GM23338 (cell line): Measurements from ENCODE around the gene PXT1. TPM values are rescaled to one million over a fixed set of nuclear protein-coding genes. Genes with fewer than 3 reads are reported as not detected.

Source experiments
- ATAC-seq: fragments of 200-7000 bp; cut with Tn5 transposase; 3 replicates; pipeline ENCODE4 v1.9.1; 2020
- DNase-seq: peaks from one replicate; pipeline ENCODE4 v3.0.0-alpha.2; 2015; ENCODE audit warnings: low spot score
- H2AFZ ChIP-seq: fragments of 200-600 bp; sonication (generic); 2 replicates; pipeline ENCODE4 v1.8.0; 2016; ENCODE audit warnings: antibody characterized with exemption, mild to moderate bottlenecking, moderate library complexity
- H3F3A ChIP-seq: fragments of 200-600 bp; sonication (generic); replicated peaks from 2 replicates; pipeline ENCODE4 v1.8.0; 2017; ENCODE audit warnings: antibody characterized with exemption, mixed run types, low read depth
- H3K27ac ChIP-seq: fragments of 200-600 bp; sonication (generic); 2 replicates; pipeline ENCODE4 v1.6.1; 2016; ENCODE audit warnings: low read depth
- H3K27me3 ChIP-seq: fragments of 200-600 bp; sonication (generic); 2 replicates; pipeline ENCODE4 v1.8.0; 2016; ENCODE audit warnings: mild to moderate bottlenecking, mixed run types, moderate library complexity; ENCODE audit not compliant: insufficient read depth
- H3K36me3 ChIP-seq: fragments of 200-600 bp; sonication (generic); 2 replicates; pipeline ENCODE4 v1.8.0; 2016; ENCODE audit warnings: mild to moderate bottlenecking; ENCODE audit not compliant: insufficient read depth
- H3K4me1 ChIP-seq: fragments of 200-600 bp; sonication (generic); 2 replicates; pipeline ENCODE4 v1.8.0; 2016; ENCODE audit warnings: mild to moderate bottlenecking, moderate library complexity; ENCODE audit not compliant: insufficient read depth
- H3K4me2 ChIP-seq: fragments of 200-600 bp; sonication (generic); 2 replicates; pipeline ENCODE4 v1.7.1; 2017; ENCODE audit warnings: mixed run types
- H3K4me3 ChIP-seq: fragments of 200-600 bp; sonication (generic); 2 replicates; pipeline ENCODE4 v1.6.1; 2016; ENCODE audit warnings: mixed run types
- H3K79me2 ChIP-seq: fragments of 200-600 bp; sonication (generic); replicated peaks from 2 replicates; pipeline ENCODE4 v1.8.0; 2017; ENCODE audit warnings: mild to moderate bottlenecking; ENCODE audit not compliant: insufficient read depth
- H3K9me2 ChIP-seq: fragments of 200-600 bp; sonication (generic); 2 replicates; pipeline ENCODE4 v1.8.0; 2017; ENCODE audit not compliant: insufficient read depth
- H4K20me1 ChIP-seq: fragments of 200-600 bp; sonication (generic); replicated peaks from 2 replicates; pipeline ENCODE4 v1.8.0; 2017; ENCODE audit warnings: mild to moderate bottlenecking; ENCODE audit not compliant: insufficient read depth
- H3K27ac Mint-ChIP-seq: 2 replicates; pipeline ENCODE4 v1.8.0; 2020; ENCODE audit warnings: inconsistent platforms, mild to moderate bottlenecking, moderate library complexity, mixed read lengths
- H3K27me3 Mint-ChIP-seq: 3 replicates; pipeline ENCODE4 v1.8.0; 2022; ENCODE audit warnings: low read depth, mild to moderate bottlenecking, moderate library complexity, mixed read lengths, inconsistent platforms; ENCODE audit not compliant: insufficient read depth, poor library complexity
- H3K36me3 Mint-ChIP-seq: 3 replicates; pipeline ENCODE4 v1.8.0; 2021; ENCODE audit warnings: low read depth, mild to moderate bottlenecking, inconsistent platforms, moderate library complexity, mixed read lengths
- H3K4me1 Mint-ChIP-seq: 3 replicates; pipeline ENCODE4 v1.8.0; 2020; ENCODE audit warnings: mild to moderate bottlenecking, inconsistent platforms, mixed read lengths
- H3K4me3 Mint-ChIP-seq: 3 replicates; pipeline ENCODE4 v1.8.0; 2021; ENCODE audit warnings: moderate library complexity, mild to moderate bottlenecking, inconsistent platforms, mixed read lengths
- H3K9me3 Mint-ChIP-seq: 3 replicates; pipeline ENCODE4 v1.8.0; 2020; ENCODE audit warnings: moderate library complexity, mild to moderate bottlenecking, inconsistent platforms, mixed read lengths
- CREB1 ChIP-seq: fragments of 250-450 bp; sonication (Bioruptor Pico); IDR thresholded peaks from 2 replicates; pipeline ENCODE4 v1.5.0; 2020; ENCODE audit warnings: low read depth, mild to moderate bottlenecking, moderate library complexity
- EZH2 ChIP-seq: fragments of 200-600 bp; sonication (generic); IDR thresholded peaks from one replicate; pipeline ENCODE4 v1.8.0; 2017; ENCODE audit warnings: antibody characterized with exemption, mild to moderate bottlenecking, low read depth; ENCODE audit not compliant: unreplicated experiment
- EZH2phosphoT487 ChIP-seq: fragments of 200-600 bp; sonication (generic); IDR thresholded peaks from one replicate; pipeline ENCODE4 v1.8.1; 2018; ENCODE audit warnings: antibody characterized with exemption; ENCODE audit not compliant: unreplicated experiment
- JUNB ChIP-seq: IDR thresholded peaks from one replicate; pipeline ENCODE4 v1.6.1; 2016; ENCODE audit warnings: antibody characterized with exemption; ENCODE audit not compliant: unreplicated experiment
- NANOG ChIP-seq: IDR thresholded peaks from 2 replicates; pipeline ENCODE4 v1.6.1; 2016; ENCODE audit warnings: antibody characterized with exemption, borderline replicate concordance
- POLR2AphosphoS5 ChIP-seq: IDR thresholded peaks from 2 replicates; pipeline ENCODE4 v1.6.1; 2016; ENCODE audit warnings: antibody characterized with exemption, low read depth
- STAT1 ChIP-seq: IDR thresholded peaks from one replicate; pipeline ENCODE4 v1.6.1; 2016; ENCODE audit warnings: antibody characterized with exemption; ENCODE audit not compliant: unreplicated experiment
- ZNF114 ChIP-seq: fragments of 250-450 bp; sonication (Bioruptor Pico); IDR thresholded peaks from 2 replicates; pipeline ENCODE4 v1.5.0; 2020; ENCODE audit warnings: mild to moderate bottlenecking, moderate library complexity
- ZNF331 ChIP-seq: fragments of 250-450 bp; sonication (Bioruptor Pico); IDR thresholded peaks from 2 replicates; pipeline ENCODE4 v1.5.0; 2020; ENCODE audit warnings: low read depth, mild to moderate bottlenecking, moderate library complexity
- polyA plus RNA-seq: library from polyadenylated mRNA; unstranded; fragments of >200 nt; fragmentation: Nextera tagmentation; extraction: Ambion mirVana; gene quantifications from 2 replicates; pipeline ENCODE4 v1.2.1, GENCODE V29; 2016
- total RNA-seq: library from RNA; depleted of rRNA; stranded (reverse); fragments of >200 nt; shearing (Covaris generic); gene quantifications from 2 replicates; pipeline ENCODE4 v1.2.3, GENCODE V29; 2014
- TF ChIP-seq, protein P1 (sequence below): IDR thresholded peaks from 2 replicates; pipeline ENCODE4 v1.6.1; 2016; ENCODE audit warnings: antibody characterized with exemption
- TF ChIP-seq, protein P2 (sequence below): fragments of 250-450 bp; sonication (Bioruptor Pico); IDR thresholded peaks from 2 replicates; pipeline ENCODE4 v1.5.0; 2020; ENCODE audit warnings: mild to moderate bottlenecking, moderate library complexity
- TF ChIP-seq, protein P3 (sequence below), 2 experiments: fragments of 200-600 bp in 1 of 2; sonication (generic) in 1 of 2; conservative IDR thresholded peaks; 2 replicates each; pipeline versions ENCODE4 v1.5.1 to v1.6.1; 2016 to 2017; ENCODE audit warnings: antibody characterized with exemption in 2 of 2, low read depth in 2 of 2, mild to moderate bottlenecking in 2 of 2, moderate library complexity in 1 of 2
- TF ChIP-seq, protein P4 (sequence below): IDR thresholded peaks from one replicate; pipeline ENCODE4 v1.6.1; 2018; ENCODE audit warnings: antibody characterized with exemption; ENCODE audit not compliant: unreplicated experiment

Gene PXT1
- total and polyA plus RNA-seq, 2 experiments from 2014 or later: 0.14 TPM; not detected in 1

DNA sequence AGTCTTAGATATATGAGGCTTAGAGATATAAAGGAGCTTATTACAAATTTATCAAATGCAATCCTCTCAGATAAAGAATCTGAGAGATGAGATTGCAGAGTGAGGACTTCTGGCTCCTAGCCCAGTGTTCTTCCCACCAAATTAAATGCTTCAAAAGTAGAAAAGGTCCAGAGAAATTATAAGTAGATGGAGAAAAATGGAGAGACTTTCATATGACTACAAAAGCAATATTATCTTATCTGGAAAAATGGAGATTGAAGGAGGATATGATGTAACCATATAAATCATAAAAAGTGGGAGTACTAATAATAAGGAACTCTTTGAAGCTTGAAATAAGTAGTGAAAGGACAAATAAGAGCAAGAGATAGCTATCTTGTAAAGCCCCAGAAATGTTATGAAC is 3.0 kb upstream of the PXT1 start:
- Mint-ChIP-seq H3K4me1 (peaks cover 24% of the 10 kb centered on the region), H3K27me3 (peaks cover 10% of the 10 kb centered on the region), H3K27ac (no peak overlapping the region), H3K4me3 (no peak overlapping the region), H3K36me3 (peaks cover 22% of the 10 kb centered on the region), H3K9me3 (peaks cover 8% of the 10 kb centered on the region; the same call in 1 of the 3 replicates)
- H3K4me2 ChIP-seq: no peak overlapping the region
- H3K4me1 ChIP-seq: peaks cover 11% of the 10 kb centered on the region
- no peaks in the 10 kb centered on the region for H3K27me3 ChIP-seq
- ATAC-seq: no peak
- H3K9me2 ChIP-seq: no peaks in the 10 kb centered on the region
- H3K36me3 ChIP-seq: no peaks in the 10 kb centered on the region
- H2AFZ ChIP-seq: no peak overlapping the region
- TF ChIP-seq POLR2AphosphoS5 (no peak), EZH2phosphoT487 (no peak), JUNB (no peak), NANOG (no peak), STAT1 (no peak), CREB1 (CRISPR knock-in tag) (no peak), ZNF331 (CRISPR knock-in tag) (no peak), EZH2 (no peak), ZNF114 (CRISPR knock-in tag) (no peak)
- TF ChIP-seq, protein P1, sequence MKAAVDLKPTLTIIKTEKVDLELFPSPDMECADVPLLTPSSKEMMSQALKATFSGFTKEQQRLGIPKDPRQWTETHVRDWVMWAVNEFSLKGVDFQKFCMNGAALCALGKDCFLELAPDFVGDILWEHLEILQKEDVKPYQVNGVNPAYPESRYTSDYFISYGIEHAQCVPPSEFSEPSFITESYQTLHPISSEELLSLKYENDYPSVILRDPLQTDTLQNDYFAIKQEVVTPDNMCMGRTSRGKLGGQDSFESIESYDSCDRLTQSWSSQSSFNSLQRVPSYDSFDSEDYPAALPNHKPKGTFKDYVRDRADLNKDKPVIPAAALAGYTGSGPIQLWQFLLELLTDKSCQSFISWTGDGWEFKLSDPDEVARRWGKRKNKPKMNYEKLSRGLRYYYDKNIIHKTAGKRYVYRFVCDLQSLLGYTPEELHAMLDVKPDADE: no peak
- TF ChIP-seq, protein P2, sequence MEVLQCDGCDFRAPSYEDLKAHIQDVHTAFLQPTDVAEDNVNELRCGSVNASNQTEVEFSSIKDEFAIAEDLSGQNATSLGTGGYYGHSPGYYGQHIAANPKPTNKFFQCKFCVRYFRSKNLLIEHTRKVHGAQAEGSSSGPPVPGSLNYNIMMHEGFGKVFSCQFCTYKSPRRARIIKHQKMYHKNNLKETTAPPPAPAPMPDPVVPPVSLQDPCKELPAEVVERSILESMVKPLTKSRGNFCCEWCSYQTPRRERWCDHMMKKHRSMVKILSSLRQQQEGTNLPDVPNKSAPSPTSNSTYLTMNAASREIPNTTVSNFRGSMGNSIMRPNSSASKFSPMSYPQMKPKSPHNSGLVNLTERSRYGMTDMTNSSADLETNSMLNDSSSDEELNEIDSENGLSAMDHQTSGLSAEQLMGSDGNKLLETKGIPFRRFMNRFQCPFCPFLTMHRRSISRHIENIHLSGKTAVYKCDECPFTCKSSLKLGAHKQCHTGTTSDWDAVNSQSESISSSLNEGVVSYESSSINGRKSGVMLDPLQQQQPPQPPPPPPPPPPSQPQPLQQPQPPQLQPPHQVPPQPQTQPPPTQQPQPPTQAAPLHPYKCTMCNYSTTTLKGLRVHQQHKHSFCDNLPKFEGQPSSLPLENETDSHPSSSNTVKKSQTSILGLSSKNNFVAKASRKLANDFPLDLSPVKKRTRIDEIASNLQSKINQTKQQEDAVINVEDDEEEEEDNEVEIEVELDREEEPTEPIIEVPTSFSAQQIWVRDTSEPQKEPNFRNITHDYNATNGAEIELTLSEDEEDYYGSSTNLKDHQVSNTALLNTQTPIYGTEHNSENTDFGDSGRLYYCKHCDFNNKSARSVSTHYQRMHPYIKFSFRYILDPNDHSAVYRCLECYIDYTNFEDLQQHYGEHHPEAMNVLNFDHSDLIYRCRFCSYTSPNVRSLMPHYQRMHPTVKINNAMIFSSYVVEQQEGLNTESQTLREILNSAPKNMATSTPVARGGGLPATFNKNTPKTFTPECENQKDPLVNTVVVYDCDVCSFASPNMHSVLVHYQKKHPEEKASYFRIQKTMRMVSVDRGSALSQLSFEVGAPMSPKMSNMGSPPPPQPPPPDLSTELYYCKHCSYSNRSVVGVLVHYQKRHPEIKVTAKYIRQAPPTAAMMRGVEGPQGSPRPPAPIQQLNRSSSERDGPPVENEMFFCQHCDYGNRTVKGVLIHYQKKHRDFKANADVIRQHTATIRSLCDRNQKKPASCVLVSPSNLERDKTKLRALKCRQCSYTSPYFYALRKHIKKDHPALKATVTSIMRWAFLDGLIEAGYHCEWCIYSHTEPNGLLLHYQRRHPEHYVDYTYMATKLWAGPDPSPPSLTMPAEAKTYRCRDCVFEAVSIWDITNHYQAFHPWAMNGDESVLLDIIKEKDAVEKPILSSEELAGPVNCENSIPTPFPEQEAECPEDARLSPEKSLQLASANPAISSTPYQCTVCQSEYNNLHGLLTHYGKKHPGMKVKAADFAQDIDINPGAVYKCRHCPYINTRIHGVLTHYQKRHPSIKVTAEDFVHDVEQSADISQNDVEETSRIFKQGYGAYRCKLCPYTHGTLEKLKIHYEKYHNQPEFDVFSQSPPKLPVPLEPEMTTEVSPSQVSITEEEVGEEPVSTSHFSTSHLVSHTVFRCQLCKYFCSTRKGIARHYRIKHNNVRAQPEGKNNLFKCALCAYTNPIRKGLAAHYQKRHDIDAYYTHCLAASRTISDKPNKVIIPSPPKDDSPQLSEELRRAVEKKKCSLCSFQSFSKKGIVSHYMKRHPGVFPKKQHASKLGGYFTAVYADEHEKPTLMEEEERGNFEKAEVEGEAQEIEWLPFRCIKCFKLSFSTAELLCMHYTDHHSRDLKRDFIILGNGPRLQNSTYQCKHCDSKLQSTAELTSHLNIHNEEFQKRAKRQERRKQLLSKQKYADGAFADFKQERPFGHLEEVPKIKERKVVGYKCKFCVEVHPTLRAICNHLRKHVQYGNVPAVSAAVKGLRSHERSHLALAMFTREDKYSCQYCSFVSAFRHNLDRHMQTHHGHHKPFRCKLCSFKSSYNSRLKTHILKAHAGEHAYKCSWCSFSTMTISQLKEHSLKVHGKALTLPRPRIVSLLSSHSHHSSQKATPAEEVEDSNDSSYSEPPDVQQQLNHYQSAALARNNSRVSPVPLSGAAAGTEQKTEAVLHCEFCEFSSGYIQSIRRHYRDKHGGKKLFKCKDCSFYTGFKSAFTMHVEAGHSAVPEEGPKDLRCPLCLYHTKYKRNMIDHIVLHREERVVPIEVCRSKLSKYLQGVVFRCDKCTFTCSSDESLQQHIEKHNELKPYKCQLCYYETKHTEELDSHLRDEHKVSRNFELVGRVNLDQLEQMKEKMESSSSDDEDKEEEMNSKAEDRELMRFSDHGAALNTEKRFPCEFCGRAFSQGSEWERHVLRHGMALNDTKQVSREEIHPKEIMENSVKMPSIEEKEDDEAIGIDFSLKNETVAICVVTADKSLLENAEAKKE (CRISPR knock-in tag): no peak
- TF ChIP-seq, protein P3, sequence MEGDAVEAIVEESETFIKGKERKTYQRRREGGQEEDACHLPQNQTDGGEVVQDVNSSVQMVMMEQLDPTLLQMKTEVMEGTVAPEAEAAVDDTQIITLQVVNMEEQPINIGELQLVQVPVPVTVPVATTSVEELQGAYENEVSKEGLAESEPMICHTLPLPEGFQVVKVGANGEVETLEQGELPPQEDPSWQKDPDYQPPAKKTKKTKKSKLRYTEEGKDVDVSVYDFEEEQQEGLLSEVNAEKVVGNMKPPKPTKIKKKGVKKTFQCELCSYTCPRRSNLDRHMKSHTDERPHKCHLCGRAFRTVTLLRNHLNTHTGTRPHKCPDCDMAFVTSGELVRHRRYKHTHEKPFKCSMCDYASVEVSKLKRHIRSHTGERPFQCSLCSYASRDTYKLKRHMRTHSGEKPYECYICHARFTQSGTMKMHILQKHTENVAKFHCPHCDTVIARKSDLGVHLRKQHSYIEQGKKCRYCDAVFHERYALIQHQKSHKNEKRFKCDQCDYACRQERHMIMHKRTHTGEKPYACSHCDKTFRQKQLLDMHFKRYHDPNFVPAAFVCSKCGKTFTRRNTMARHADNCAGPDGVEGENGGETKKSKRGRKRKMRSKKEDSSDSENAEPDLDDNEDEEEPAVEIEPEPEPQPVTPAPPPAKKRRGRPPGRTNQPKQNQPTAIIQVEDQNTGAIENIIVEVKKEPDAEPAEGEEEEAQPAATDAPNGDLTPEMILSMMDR (conservative IDR thresholded peaks at IDR 0.05; ENCODE audit: low read depth in 2 of 2): no peak
- TF ChIP-seq, protein P4, sequence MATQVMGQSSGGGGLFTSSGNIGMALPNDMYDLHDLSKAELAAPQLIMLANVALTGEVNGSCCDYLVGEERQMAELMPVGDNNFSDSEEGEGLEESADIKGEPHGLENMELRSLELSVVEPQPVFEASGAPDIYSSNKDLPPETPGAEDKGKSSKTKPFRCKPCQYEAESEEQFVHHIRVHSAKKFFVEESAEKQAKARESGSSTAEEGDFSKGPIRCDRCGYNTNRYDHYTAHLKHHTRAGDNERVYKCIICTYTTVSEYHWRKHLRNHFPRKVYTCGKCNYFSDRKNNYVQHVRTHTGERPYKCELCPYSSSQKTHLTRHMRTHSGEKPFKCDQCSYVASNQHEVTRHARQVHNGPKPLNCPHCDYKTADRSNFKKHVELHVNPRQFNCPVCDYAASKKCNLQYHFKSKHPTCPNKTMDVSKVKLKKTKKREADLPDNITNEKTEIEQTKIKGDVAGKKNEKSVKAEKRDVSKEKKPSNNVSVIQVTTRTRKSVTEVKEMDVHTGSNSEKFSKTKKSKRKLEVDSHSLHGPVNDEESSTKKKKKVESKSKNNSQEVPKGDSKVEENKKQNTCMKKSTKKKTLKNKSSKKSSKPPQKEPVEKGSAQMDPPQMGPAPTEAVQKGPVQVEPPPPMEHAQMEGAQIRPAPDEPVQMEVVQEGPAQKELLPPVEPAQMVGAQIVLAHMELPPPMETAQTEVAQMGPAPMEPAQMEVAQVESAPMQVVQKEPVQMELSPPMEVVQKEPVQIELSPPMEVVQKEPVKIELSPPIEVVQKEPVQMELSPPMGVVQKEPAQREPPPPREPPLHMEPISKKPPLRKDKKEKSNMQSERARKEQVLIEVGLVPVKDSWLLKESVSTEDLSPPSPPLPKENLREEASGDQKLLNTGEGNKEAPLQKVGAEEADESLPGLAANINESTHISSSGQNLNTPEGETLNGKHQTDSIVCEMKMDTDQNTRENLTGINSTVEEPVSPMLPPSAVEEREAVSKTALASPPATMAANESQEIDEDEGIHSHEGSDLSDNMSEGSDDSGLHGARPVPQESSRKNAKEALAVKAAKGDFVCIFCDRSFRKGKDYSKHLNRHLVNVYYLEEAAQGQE: no peak
- DNase-seq: no peak
- H3K4me3 ChIP-seq: no peak overlapping the region
- H4K20me1 ChIP-seq: peaks cover 12% of the 10 kb centered on the region
- H3F3A ChIP-seq: peaks cover 4% of the 10 kb centered on the region
- H3K79me2 ChIP-seq: peaks cover 73% of the 10 kb centered on the region
- no peak overlapping the region for H3K27ac ChIP-seq
